HL-60/S4 treated with phorbol 12-myristate 13-acetate at 8.2 ng/mL for 4 days and 3 days (cell line): ENCODE measurements around the gene DCLK1.

Experiments used
- in situ Hi-C: fragments of 300-500 bp; cut with MboI; formaldehyde crosslinking; loops from 2 replicates; pipeline ENCODE4 v1.15.0; 2022; ENCODE audit warnings: low sequenced_read_pairs

Gene DCLK1

DNA sequence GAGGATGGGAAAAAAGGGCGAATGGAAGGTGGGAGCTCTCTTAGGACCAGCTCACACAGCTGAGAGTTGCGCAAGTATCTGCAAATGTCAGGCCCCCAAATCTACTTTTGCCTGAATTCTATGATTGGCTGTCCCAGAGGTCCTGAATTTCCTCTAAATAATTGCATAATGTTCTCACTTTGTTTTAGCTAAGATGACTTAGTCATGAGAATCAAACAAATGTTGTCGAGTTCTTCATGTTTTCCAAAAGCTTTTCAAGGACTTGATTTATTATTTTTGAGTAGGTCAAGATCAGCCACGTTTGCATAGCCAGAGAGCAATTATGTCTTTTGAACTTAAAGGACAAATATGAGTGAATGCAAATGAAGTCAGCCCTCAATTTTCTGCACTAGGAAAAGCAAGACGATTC, 408.1 kb downstream of the DCLK1 start:
- in situ Hi-C loops, result no loop called here

DNA sequence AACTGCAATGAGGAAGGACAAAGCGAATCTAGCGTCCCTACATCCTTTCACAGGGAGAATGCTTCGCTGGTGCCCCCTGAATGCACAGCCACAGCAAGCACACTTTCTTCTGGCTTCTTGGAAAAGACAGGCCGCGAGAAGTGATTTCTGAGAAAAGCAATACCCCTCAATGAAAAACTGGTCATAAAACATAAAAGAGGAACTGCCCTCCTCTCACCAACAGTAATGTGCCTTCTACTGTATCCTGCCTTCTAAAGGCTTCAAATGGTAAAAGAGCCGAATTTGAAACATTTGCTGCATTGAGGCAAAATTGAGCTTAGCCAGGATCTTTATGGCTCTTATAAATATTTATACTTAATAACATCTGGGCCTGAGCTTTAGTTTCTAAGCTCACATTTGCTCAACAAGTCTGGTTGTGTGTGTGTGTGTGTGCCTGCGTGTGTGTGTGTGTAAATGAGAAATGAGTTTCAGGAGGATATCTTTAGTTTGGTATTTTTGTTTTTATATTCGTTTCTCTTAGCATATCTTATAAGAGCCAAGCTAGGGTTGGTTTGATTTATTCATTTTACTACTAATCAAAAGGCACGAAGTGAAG, 408.6 kb downstream of the DCLK1 start:
- in situ Hi-C loops, result no loop called here

DNA sequence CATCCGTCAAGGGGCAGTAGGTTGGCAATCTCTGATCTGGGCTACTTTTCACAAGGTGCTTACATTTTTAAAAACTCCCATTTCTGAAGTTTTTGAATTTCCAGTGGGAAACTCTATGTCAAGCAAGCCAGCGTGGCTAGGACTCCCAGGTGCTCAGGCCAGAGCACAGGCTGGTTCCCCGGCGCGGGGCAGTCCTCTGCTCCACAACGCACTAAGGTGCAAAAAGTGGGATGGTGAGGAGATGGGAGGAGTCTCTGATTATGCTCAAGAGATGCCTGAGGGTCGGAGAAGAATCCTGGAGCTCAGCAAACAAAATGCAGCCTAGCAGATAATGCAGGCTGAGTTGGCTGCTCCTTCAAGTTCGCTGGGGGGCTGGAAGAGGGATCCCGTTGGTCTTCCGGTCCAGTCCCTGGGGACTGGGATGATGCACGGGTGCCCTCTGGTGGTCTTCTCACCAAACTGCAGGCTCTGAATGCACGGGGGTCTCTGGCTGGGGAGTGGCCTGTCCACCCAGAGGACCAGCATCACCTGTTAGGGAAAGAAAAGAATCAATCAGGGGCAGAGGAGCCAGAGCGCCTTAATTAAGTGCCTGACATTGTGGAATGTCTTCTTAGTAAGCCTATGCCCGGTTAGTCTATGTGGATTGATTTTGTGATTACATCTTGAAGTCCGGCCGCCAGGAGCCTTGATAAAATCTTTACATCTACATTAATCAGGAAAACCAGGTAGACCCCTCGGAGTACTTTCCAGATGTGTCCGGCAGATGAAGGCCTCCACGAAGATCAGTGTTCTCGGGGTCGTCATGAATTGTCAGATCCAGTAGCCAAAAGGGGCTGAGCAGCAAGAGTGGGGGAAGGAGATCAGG, 410.3 kb downstream of the DCLK1 start:
- in situ Hi-C loops, result no loop called here

DNA sequence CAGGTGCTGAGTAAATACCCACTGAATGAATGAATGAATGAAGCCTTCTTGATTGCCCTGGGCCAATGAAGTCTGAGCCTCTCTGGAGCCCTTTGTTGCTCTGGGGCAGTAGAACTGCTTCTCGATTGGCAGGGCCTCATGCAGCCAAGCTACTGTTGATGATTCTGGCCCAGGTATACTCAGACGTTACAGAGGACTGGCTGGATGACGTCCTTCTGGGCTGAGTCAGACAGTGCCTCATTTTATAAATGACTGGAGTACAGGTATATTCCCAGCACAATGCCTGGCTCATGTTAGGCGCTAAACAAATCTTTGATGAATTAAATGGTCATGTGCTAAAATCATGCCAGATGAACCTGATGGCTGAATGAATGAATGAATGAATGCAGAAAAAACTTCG, 410.9 kb downstream of the DCLK1 start:
- in situ Hi-C loops, result no loop called here
